Measurements from ENCODE around the gene ITGA2. TPM values are rescaled to one million over a fixed set of nuclear protein-coding genes. Genes with fewer than 3 reads are reported as not detected.

ITGA2 gene
- polyA plus RNA-seq, 1 donor from 2014 or later, result 0.20 TPM

DNA sequence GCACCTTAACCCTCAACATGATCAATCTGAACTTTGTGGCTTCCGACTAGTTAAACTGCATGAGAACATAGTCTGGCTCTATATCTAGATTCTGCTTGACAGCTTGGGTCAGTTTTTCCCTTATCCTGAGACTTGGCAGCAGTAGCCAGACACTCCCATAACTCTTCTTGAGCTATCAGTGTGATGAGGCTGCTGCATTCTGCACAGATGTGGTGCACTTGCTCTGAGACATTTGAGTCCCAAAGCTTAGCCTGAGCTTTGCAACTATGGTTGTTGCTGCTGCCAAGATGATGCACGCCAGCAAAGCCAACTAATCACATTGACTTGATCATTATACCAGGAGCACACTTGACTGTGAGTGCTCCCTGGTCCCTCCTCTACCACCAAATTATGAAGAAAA, 84.2 kb downstream of the ITGA2 start:
- Histone ChIP-seq H3K27ac (ENCODE audit: low read length) (no peak overlapping the region), H2AFZ (ENCODE audit: low read depth, low read length) (no peak overlapping the region), H3K4me2 (ENCODE audit: low read length) (no peak overlapping the region), H3K9me3 (ENCODE audit: low read length) (no peaks in the 10 kb centered on the region), H3K9ac (ENCODE audit: low read length) (no peak overlapping the region), H3K9me2 (ENCODE audit: insufficient read depth, low read length) (no peaks in the 10 kb centered on the region), H3K79me2 (replicated peaks; ENCODE audit: insufficient read depth, low read length) (no peaks in the 10 kb centered on the region), H4K20me1 (ENCODE audit: insufficient read depth) (no peaks in the 10 kb centered on the region), H3K36me3 (ENCODE audit: insufficient read depth, low read length) (no peaks in the 10 kb centered on the region), H3F3A (ENCODE audit: insufficient read depth, low read length, poor library complexity, severe bottlenecking) (no peaks in the 10 kb centered on the region), H3K4me3 (ENCODE audit: low read length) (no peak overlapping the region), H3K27me3 (ENCODE audit: insufficient read depth, low read depth, low read length) (no peaks in the 10 kb centered on the region)
- TF ChIP-seq, protein P1, sequence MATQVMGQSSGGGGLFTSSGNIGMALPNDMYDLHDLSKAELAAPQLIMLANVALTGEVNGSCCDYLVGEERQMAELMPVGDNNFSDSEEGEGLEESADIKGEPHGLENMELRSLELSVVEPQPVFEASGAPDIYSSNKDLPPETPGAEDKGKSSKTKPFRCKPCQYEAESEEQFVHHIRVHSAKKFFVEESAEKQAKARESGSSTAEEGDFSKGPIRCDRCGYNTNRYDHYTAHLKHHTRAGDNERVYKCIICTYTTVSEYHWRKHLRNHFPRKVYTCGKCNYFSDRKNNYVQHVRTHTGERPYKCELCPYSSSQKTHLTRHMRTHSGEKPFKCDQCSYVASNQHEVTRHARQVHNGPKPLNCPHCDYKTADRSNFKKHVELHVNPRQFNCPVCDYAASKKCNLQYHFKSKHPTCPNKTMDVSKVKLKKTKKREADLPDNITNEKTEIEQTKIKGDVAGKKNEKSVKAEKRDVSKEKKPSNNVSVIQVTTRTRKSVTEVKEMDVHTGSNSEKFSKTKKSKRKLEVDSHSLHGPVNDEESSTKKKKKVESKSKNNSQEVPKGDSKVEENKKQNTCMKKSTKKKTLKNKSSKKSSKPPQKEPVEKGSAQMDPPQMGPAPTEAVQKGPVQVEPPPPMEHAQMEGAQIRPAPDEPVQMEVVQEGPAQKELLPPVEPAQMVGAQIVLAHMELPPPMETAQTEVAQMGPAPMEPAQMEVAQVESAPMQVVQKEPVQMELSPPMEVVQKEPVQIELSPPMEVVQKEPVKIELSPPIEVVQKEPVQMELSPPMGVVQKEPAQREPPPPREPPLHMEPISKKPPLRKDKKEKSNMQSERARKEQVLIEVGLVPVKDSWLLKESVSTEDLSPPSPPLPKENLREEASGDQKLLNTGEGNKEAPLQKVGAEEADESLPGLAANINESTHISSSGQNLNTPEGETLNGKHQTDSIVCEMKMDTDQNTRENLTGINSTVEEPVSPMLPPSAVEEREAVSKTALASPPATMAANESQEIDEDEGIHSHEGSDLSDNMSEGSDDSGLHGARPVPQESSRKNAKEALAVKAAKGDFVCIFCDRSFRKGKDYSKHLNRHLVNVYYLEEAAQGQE (IDR thresholded peaks at IDR 0.05; ENCODE audit: borderline replicate concordance), result no peak
- TF ChIP-seq TAF1 (IDR thresholded peaks at IDR 0.05; ENCODE audit: low read depth), result no peak
- TF ChIP-seq EP300 (conservative IDR thresholded peaks at IDR 0.05; ENCODE audit: poor library complexity, severe bottlenecking), result no peak
- TF ChIP-seq EZH2 (IDR thresholded peaks at IDR 0.05; ENCODE audit: borderline replicate concordance, insufficient read depth, low read length, poor library complexity, severe bottlenecking), result no peak
- TF ChIP-seq POLR2AphosphoS5 (IDR thresholded peaks at IDR 0.05), result no peak
- TF ChIP-seq, protein P2, sequence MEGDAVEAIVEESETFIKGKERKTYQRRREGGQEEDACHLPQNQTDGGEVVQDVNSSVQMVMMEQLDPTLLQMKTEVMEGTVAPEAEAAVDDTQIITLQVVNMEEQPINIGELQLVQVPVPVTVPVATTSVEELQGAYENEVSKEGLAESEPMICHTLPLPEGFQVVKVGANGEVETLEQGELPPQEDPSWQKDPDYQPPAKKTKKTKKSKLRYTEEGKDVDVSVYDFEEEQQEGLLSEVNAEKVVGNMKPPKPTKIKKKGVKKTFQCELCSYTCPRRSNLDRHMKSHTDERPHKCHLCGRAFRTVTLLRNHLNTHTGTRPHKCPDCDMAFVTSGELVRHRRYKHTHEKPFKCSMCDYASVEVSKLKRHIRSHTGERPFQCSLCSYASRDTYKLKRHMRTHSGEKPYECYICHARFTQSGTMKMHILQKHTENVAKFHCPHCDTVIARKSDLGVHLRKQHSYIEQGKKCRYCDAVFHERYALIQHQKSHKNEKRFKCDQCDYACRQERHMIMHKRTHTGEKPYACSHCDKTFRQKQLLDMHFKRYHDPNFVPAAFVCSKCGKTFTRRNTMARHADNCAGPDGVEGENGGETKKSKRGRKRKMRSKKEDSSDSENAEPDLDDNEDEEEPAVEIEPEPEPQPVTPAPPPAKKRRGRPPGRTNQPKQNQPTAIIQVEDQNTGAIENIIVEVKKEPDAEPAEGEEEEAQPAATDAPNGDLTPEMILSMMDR (IDR thresholded peaks at IDR 0.05; ENCODE audit: poor library complexity, severe bottlenecking), result no peak

GRCh38 chr5:53076014-53076583, 86.9 kb downstream of the ITGA2 start:
- Histone ChIP-seq H4K20me1 (ENCODE audit: insufficient read depth) (no peaks in the 10 kb centered on the region), H3K9me3 (ENCODE audit: low read length) (no peaks in the 10 kb centered on the region), H3K4me2 (ENCODE audit: low read length) (no peak overlapping the region), H3K27me3 (ENCODE audit: insufficient read depth, low read depth, low read length) (no peaks in the 10 kb centered on the region), H3K4me3 (ENCODE audit: low read length) (no peak overlapping the region), H3K9ac (ENCODE audit: low read length) (no peak overlapping the region), H3K36me3 (ENCODE audit: insufficient read depth, low read length) (no peaks in the 10 kb centered on the region), H2AFZ (ENCODE audit: low read depth, low read length) (no peak overlapping the region), H3K27ac (ENCODE audit: low read length) (no peak overlapping the region), H3K79me2 (replicated peaks; ENCODE audit: insufficient read depth, low read length) (no peaks in the 10 kb centered on the region), H3F3A (ENCODE audit: insufficient read depth, low read length, poor library complexity, severe bottlenecking) (no peaks in the 10 kb centered on the region), H3K9me2 (ENCODE audit: insufficient read depth, low read length) (no peaks in the 10 kb centered on the region)
- TF ChIP-seq MXI1 (conservative IDR thresholded peaks at IDR 0.05; ENCODE audit: poor library complexity, severe bottlenecking) (no peak), EP300 (conservative IDR thresholded peaks at IDR 0.05; ENCODE audit: poor library complexity, severe bottlenecking) (no peak), RAD21 (conservative IDR thresholded peaks at IDR 0.05) (no peak), POLR2AphosphoS5 (IDR thresholded peaks at IDR 0.05) (no peak), EZH2 (IDR thresholded peaks at IDR 0.05; ENCODE audit: borderline replicate concordance, insufficient read depth, low read length, poor library complexity, severe bottlenecking) (no peak), TAF1 (IDR thresholded peaks at IDR 0.05; ENCODE audit: low read depth) (no peak), SMC3 (conservative IDR thresholded peaks at IDR 0.05; ENCODE audit: poor library complexity) (no peak)
- TF ChIP-seq, protein P2 (IDR thresholded peaks at IDR 0.05; ENCODE audit: poor library complexity, severe bottlenecking), result no peak
- TF ChIP-seq, protein P1 (IDR thresholded peaks at IDR 0.05; ENCODE audit: borderline replicate concordance), result no peak
